Measurements from ENCODE around the gene XPOT. TPM values are rescaled to one million over a fixed set of nuclear protein-coding genes. Genes with fewer than 3 reads are reported as not detected.

Gene XPOT
- total and polyA plus RNA-seq, 7 donors, result 7.8 to 33.4 (median 26.9) TPM

DNA sequence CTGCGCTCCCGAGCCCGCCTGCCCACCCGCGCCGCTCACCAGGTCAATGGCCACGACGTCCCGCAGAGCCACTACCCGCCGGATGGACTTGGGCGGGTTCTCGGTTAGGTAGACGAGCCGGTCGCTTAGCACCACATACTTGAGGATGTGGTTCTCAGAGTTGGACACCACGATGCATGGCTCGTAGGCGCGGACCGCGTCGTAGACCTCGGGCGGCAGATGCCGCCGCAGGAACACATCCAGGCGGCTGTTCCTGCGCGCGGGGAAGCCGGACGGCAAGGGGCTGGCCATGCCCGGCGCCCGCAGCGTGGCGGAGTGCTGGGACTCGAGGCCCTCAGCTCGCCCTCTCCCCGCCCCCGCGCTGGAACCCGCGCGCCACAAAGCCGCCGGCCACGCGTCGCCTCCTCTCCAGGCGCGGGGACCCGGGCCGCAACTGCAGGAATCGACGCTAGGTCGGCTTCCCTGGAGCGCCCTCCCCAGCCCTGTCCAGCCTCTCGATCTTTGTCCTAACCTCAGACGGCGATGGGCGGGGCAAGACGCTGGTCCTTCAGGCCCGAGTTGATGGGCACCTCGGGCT lies 13.8 kb upstream of the XPOT start, which contains the start of gene C12orf56:
Gene C12orf56, minus strand, starts transcription at position 484 of the 577 bp plus-strand sequence. Its CDS starts 193 bp downstream, at position 291.
- Histone ChIP-seq H3K4me1 (peaks cover 0 to 10% (median 8%) of the 10 kb centered on the region in 4 donors), H3K27me3 (peaks cover 14 to 37% (median 18%) of the 10 kb centered on the region in 3 donors), H3K27ac (no peak within 1 kb of the TSS), H3K9me3 (no peaks in the 10 kb centered on the region), H3K36me3 (no peaks in the 10 kb centered on the region), H3K4me3 (peak within 1 kb of the TSS in 3 of 4 donors; percentile 24 to 37 (median 36))
- intact Hi-C loops (cut with DNase I), result no loop called here
- DNase-seq, result no peak
- WGBS, 2 donors, result 4 to 5% methylated on average over 66 of the region's 66 CpGs
- TF ChIP-seq CTCF (IDR thresholded peaks at IDR 0.05) (no peak), EP300 (IDR thresholded peaks at IDR 0.05) (no peak), POLR2AphosphoS5 (IDR thresholded peaks at IDR 0.05) (no peak), POLR2A (IDR thresholded peaks at IDR 0.05) (no peak)

DNA sequence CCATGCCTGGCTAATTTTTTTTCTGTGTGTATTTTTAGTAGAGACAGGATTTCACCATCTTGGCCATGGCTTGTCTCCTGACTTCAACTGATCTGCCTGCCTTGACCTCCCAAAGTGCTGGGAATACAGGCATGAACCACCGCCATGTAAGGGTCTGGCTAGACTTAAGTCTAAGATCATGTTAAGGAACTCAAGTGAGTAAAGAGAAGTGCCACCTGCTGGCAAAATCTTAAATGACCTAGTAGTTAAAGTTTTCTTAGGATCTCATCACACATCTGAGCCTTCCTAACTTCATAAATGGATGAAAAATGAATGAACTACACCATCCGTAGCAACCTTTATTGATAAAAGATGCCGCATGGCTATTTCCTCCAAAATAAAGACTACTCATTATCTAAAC lies 12.0 kb upstream of the XPOT start:
- Histone ChIP-seq H3K4me1 (peaks cover 0 to 10% (median 8%) of the 10 kb centered on the region in 4 donors), H3K4me3 (no peak overlapping the region), H3K27ac (no peak overlapping the region), H3K9me3 (no peaks in the 10 kb centered on the region), H3K27me3 (peaks cover 14 to 37% (median 18%) of the 10 kb centered on the region in 3 donors), H3K36me3 (no peaks in the 10 kb centered on the region)
- intact Hi-C loops (cut with DNase I), result no loop called here
- WGBS, 2 donors, result 57 to 84% methylated on average over 3 of the region's 3 CpGs
- no peak for TF ChIP-seq CTCF (IDR thresholded peaks at IDR 0.05)
- TF ChIP-seq POLR2A (IDR thresholded peaks at IDR 0.05), result no peak
- TF ChIP-seq POLR2AphosphoS5 (IDR thresholded peaks at IDR 0.05), result no peak
- no peak for TF ChIP-seq EP300 (IDR thresholded peaks at IDR 0.05)
- no peak for DNase-seq

GRCh38 chr12:64395739-64396138 lies 8.5 kb upstream of the XPOT start:
- Histone ChIP-seq H3K9me3 (no peaks in the 10 kb centered on the region), H3K27me3 (peaks cover 3 to 20% (median 8%) of the 10 kb centered on the region in 3 donors), H3K4me3 (no peak overlapping the region), H3K27ac (no peak overlapping the region), H3K4me1 (peaks cover 0 to 3% (median under 1%) of the 10 kb centered on the region in 4 donors), H3K36me3 (no peaks in the 10 kb centered on the region)
- intact Hi-C loops (cut with DNase I), result no loop called here
- no peak for DNase-seq
- TF ChIP-seq EP300 (IDR thresholded peaks at IDR 0.05) (no peak), POLR2A (IDR thresholded peaks at IDR 0.05) (no peak), POLR2AphosphoS5 (IDR thresholded peaks at IDR 0.05) (no peak), CTCF (IDR thresholded peaks at IDR 0.05) (no peak)
- WGBS, 2 donors, result 62 to 78% methylated on average over 2 of the region's 2 CpGs

DNA sequence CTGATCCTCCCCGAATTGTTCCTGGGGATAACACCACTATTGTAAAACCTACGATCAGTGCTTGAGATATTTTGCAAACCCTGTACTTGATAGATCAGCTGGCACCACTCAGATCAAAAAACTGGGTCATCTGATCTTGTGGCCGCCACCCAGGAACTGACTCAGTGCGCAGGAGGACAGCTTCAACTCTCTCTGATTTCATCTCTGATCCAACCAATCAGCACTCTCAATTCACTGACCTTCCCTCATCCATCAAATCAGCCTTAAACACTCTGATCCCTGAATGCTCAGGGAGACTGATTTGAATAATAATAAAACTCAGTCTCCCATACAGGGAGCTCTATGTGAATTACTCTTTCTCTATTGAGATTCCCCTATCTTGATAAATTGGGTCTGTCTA lies 4.2 kb upstream of the XPOT start:
- H3K4me1 ChIP-seq, result peaks cover 0 to 6% (median 2%) of the 10 kb centered on the region in 4 donors
- no peaks in the 10 kb centered on the region for H3K9me3 ChIP-seq
- 66 to 71% methylated on average over 4 of the region's 4 CpGs for WGBS, 2 donors
- no peaks in the 10 kb centered on the region for H3K36me3 ChIP-seq
- no peak overlapping the region for H3K27ac ChIP-seq
- DNase-seq, result no peak
- no peak overlapping the region for H3K4me3 ChIP-seq
- no peaks in the 10 kb centered on the region for H3K27me3 ChIP-seq
- TF ChIP-seq CTCF (IDR thresholded peaks at IDR 0.05), result no peak
- no peak for TF ChIP-seq EP300 (IDR thresholded peaks at IDR 0.05)
- TF ChIP-seq POLR2A (IDR thresholded peaks at IDR 0.05), result no peak
- no peak for TF ChIP-seq POLR2AphosphoS5 (IDR thresholded peaks at IDR 0.05)
- intact Hi-C loops (cut with DNase I), result loop anchor here (5.0 to 10.0 kb wide), 3 partner anchors 295 to 623 kb away; partner anchors contain the start of gene RXYLT1
